Esophagus muscularis mucosa (tissue), 4 donors: ENCODE results near the gene BATF3. TPM values are rescaled to one million over a fixed set of nuclear protein-coding genes. Genes with fewer than 3 reads are reported as not detected.

ENCODE experiments used
- DNase-seq: peaks from one replicate; pipeline ENCODE4 v3.0.0-alpha.2; 2017; ENCODE audit errors: extremely low spot score
- H3K27ac ChIP-seq, 4 donors: fragments of 200-600 bp; sonication (generic); replicated peaks in 1 of 4; 1 replicate in 3 of 4; 2 replicates in 1 of 4; pipeline ENCODE4 v1.5.1; 2016 to 2019; ENCODE audit warnings: mild to moderate bottlenecking in 1 of 4
- H3K27me3 ChIP-seq, 4 donors: fragments of 200-600 bp; sonication (generic); one replicate each; pipeline versions ENCODE4 v1.5.1 to v1.6.0; 2016 to 2019
- H3K36me3 ChIP-seq, 4 donors: fragments of 200-600 bp; sonication (generic); one replicate each; pipeline ENCODE4 v1.5.1; 2016 to 2019
- H3K4me1 ChIP-seq, 4 donors: fragments of 200-600 bp; sonication (generic); one replicate each; pipeline ENCODE4 v1.5.1; 2016 to 2019
- H3K4me3 ChIP-seq, 4 donors: fragments of 200-600 bp; sonication (generic); 1 replicate in 2 of 4; 2 replicates in 2 of 4; pipeline ENCODE4 v1.5.1; 2016 to 2019; ENCODE audit warnings: mild to moderate bottlenecking in 4 of 4, moderate library complexity in 1 of 4
- H3K9me3 ChIP-seq, 4 donors: fragments of 200-600 bp; sonication (generic); 1 replicate in 3 of 4; 2 replicates in 1 of 4; pipeline ENCODE4 v1.5.1; 2016 to 2019
- EP300 ChIP-seq: sonication (generic); formaldehyde crosslinking; IDR thresholded peaks from one replicate; pipeline ENCODE4 v1.6.1; 2017; ENCODE audit warnings: antibody characterized with exemption
- POLR2A ChIP-seq: fragments of 450-650 bp; IDR thresholded peaks from one replicate; pipeline ENCODE4 v1.6.1; 2017; ENCODE audit warnings: antibody characterized with exemption, moderate library complexity, mild to moderate bottlenecking, low read depth
- POLR2AphosphoS5 ChIP-seq, 2 donors: sonication (generic); formaldehyde crosslinking; IDR thresholded peaks; one replicate each; pipeline ENCODE4 v1.6.1; 2017; ENCODE audit warnings: antibody characterized with exemption in 2 of 2
- WGBS: methylation state at CpG from one replicate; pipeline ENCODE4 v1.1.5; 2018; 5-methylcytosine and 5-hydroxymethylcytosine counted together
- intact Hi-C: fragments of 100-400 bp; cut with DNase I; formaldehyde crosslinking; loops from one replicate; pipeline ENCODE4 v1.15.1; 2023
- total RNA-seq, 4 donors: library from RNA; depleted of rRNA; stranded (reverse); fragments of >200 nt; gene quantifications; one replicate each; pipeline versions ENCODE4 v1.1.0 to v1.2.1, GENCODE V29; 2016
- TF ChIP-seq, protein P1 (sequence below), 3 experiments: fragments of 200-600 bp in 2 of 3; fragments of 450-650 bp in 1 of 3; sonication (generic) in 2 of 3; IDR thresholded peaks; one replicate each; pipeline ENCODE4 v1.5.1; 2017 to 2019; ENCODE audit warnings: antibody characterized with exemption in 3 of 3, mild to moderate bottlenecking in 2 of 3, moderate library complexity in 1 of 3

Gene BATF3
- total RNA-seq, 4 donors from 2014 or later = 2.1 to 8.1 (median 5.9) TPM

DNA sequence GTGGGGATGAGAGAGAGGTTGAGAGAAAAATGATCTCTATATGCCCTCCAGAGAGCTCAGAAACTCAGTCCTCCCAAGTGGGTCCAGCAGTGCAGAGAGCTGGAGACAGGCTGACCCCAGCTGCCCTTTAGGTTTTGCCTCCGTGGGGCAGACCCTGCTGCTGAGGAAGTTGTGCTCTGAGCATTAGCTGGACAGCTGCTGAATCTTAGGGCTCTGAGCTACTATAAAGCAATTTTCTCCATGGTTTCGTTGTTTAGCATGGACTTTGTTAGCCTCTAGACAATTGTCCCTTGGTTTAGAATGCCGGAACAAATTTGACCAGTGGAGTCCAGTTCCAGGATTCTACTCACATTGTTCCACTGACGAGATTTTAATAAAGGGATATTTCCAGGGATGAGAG, 22.1 kb downstream of the BATF3 start:
- Histone ChIP-seq H3K27ac (no peak overlapping the region), H3K36me3 (no peaks in the 10 kb centered on the region), H3K9me3 (no peaks in the 10 kb centered on the region), H3K27me3 (no peaks in the 10 kb centered on the region), H3K4me3 (no peak overlapping the region), H3K4me1 (no peaks in the 10 kb centered on the region)
- 74% methylated on average over 4 of the region's 4 CpGs for WGBS
- intact Hi-C loops = no loop called here
- DNase-seq = no peak
- TF ChIP-seq POLR2A (no peak), POLR2AphosphoS5 (IDR thresholded peaks at IDR 0.05) (no peak), EP300 (no peak)
- TF ChIP-seq, protein P1, sequence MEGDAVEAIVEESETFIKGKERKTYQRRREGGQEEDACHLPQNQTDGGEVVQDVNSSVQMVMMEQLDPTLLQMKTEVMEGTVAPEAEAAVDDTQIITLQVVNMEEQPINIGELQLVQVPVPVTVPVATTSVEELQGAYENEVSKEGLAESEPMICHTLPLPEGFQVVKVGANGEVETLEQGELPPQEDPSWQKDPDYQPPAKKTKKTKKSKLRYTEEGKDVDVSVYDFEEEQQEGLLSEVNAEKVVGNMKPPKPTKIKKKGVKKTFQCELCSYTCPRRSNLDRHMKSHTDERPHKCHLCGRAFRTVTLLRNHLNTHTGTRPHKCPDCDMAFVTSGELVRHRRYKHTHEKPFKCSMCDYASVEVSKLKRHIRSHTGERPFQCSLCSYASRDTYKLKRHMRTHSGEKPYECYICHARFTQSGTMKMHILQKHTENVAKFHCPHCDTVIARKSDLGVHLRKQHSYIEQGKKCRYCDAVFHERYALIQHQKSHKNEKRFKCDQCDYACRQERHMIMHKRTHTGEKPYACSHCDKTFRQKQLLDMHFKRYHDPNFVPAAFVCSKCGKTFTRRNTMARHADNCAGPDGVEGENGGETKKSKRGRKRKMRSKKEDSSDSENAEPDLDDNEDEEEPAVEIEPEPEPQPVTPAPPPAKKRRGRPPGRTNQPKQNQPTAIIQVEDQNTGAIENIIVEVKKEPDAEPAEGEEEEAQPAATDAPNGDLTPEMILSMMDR (IDR thresholded peaks at IDR 0.05) = no peak

DNA sequence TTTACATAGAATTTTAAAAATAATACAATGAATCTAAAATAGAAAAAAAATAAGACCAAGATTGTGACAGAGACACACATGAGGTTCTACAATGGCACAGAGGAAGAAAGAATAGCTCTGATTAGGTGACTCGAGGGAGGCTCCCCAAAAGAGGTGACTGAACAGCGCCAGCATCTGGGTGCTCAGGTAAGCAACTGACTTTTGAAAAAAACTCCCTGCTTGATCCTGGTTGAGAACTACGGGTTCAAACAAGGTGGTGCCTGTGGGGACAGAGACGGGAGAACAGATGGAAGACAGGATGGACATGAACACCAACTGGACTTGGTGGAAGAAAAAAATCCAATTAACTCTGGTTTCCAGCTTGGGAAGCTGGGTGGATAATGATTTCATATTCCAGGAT, 22.5 kb downstream of the BATF3 start:
- intact Hi-C loops = no loop called here
- H3K4me3 ChIP-seq = no peak overlapping the region
- TF ChIP-seq EP300 (no peak), POLR2A (no peak), POLR2AphosphoS5 (IDR thresholded peaks at IDR 0.05) (no peak)
- TF ChIP-seq, protein P1 (IDR thresholded peaks at IDR 0.05) = no peak
- 93% methylated on average over 4 of the region's 4 CpGs for WGBS
- H3K4me1 ChIP-seq = no peaks in the 10 kb centered on the region
- no peak for DNase-seq
- no peak overlapping the region for H3K27ac ChIP-seq
- no peaks in the 10 kb centered on the region for H3K27me3 ChIP-seq
- H3K9me3 ChIP-seq = no peaks in the 10 kb centered on the region
- no peaks in the 10 kb centered on the region for H3K36me3 ChIP-seq

DNA sequence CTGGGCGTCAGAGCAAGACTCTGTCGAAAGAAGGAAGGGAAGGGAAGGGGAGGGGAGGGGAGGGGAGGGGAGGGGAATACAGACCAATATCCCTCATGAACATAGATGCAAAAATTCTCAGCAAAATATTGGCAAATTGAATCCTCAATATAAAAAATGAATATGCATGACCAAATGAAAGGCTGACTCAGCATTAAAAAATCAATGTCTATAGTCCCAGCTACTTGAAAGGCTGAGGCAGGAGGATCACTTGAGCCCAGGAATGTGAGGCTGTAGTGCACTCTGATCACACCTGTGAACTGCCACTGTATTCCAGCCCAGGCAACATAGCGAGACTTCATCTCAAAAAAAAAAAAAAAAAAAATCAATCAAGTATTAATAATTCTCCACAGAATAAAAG, 24.0 kb downstream of the BATF3 start:
- H3K4me3 ChIP-seq = no peak overlapping the region
- no peaks in the 10 kb centered on the region for H3K27me3 ChIP-seq
- TF ChIP-seq POLR2AphosphoS5 (IDR thresholded peaks at IDR 0.05) (no peak), POLR2A (no peak), EP300 (no peak)
- TF ChIP-seq, protein P1 (IDR thresholded peaks at IDR 0.05) = no peak
- 81% methylated on average over 3 of the region's 3 CpGs for WGBS
- DNase-seq = no peak
- intact Hi-C loops = no loop called here
- no peaks in the 10 kb centered on the region for H3K36me3 ChIP-seq
- H3K9me3 ChIP-seq = no peaks in the 10 kb centered on the region
- H3K4me1 ChIP-seq = peaks cover 0 to 8% (median 4%) of the 10 kb centered on the region in 4 donors
- no peak overlapping the region for H3K27ac ChIP-seq

DNA sequence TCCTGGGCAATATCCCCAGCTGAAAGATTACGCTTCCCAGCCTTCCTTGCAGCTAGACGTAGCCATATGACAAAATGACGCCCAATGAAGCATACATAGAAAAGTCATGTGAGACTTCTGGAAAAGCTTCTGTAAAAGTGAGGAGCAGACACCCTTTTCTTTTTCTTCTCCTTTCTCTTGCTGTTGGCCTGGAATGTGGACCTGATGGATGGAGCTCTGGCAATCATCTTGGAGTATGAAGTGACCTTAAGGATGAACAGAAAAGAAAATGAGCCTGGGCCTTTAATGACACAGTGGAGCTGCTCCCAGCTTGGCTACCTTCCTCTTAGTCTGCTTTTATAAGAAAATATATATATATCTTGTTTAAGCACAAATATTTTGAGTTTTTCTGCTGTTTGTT, 24.8 kb downstream of the BATF3 start:
- Histone ChIP-seq H3K4me3 (no peak overlapping the region), H3K27me3 (no peaks in the 10 kb centered on the region), H3K36me3 (no peaks in the 10 kb centered on the region), H3K4me1 (peaks cover 0 to 8% (median 4%) of the 10 kb centered on the region in 4 donors), H3K9me3 (no peaks in the 10 kb centered on the region), H3K27ac (no peak overlapping the region)
- TF ChIP-seq EP300 (no peak), POLR2AphosphoS5 (IDR thresholded peaks at IDR 0.05) (no peak), POLR2A (no peak)
- TF ChIP-seq, protein P1 (IDR thresholded peaks at IDR 0.05) = no peak
- WGBS = over 99% methylated on average over 3 of the region's 3 CpGs
- intact Hi-C loops = no loop called here
- DNase-seq = no peak

DNA sequence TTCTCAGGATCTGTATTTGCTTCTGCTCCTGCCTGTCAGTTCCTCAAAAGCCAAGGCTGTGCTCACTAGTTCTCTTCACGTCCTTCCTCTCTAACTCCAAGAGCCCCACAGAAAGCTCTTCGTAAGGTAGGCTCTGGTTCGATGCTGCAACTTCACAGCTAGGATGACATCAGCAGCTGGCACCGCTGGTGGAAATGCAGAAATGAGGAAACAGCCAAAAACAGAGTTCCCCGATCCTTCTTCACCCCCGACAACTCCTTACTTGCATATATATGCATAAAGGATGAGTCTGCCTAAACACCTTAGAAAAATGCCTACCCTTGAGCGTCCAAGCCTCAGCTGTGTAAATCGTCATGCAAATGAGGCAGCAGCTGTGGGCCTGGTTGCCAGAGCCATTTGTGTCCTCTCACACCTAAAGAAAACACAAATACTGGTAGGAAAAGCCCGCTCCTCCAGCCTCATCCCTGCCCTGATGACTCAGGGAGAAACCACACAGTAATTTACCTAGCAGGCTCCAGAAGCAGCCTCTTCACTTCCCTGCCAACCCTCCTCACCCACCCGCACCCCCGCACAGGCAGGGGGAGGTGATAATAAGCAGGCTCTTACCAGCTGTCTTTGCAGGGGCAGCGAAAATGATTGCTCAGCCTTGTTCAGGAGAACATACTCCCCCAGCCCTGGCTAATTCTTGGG, 28.2 kb downstream of the BATF3 start:
- Histone ChIP-seq H3K27me3 (no peaks in the 10 kb centered on the region), H3K36me3 (no peaks in the 10 kb centered on the region), H3K4me3 (no peak overlapping the region), H3K4me1 (peaks cover 21 to 35% (median 28%) of the 10 kb centered on the region in 4 donors), H3K27ac (no peak overlapping the region), H3K9me3 (no peaks in the 10 kb centered on the region)
- 39% methylated on average over 10 of the region's 12 CpGs for whole genome bisulfite sequencing
- no peak for TF ChIP-seq EP300
- TF ChIP-seq POLR2A = no peak
- TF ChIP-seq, protein P1 (IDR thresholded peaks at IDR 0.05) = no peak
- TF ChIP-seq POLR2AphosphoS5 (IDR thresholded peaks at IDR 0.05) = no peak
- intact Hi-C loops = no loop called here
- DNase-seq = no peak
